GM10266 (cell line): Measurements from ENCODE around the gene RAC2.
"Not testable (repeated sequence)": the region's sequence is repeated elsewhere in the genome, so short reads cannot be mapped to it uniquely, and the experiment has no call there.

ENCODE experiments used
- DNase-seq: peaks from one replicate; pipeline ENCODE4 v3.0.0; 2012; ENCODE audit errors: extremely low spot score
- TF ChIP-seq, protein P1 (sequence below): IDR thresholded peaks from 2 replicates; pipeline ENCODE4 v1.5.1; 2012; ENCODE audit warnings: mild to moderate bottlenecking, low read depth; ENCODE audit not compliant: control insufficient read depth, insufficient read depth; ENCODE audit errors: missing control alignments

Gene RAC2

DNA sequence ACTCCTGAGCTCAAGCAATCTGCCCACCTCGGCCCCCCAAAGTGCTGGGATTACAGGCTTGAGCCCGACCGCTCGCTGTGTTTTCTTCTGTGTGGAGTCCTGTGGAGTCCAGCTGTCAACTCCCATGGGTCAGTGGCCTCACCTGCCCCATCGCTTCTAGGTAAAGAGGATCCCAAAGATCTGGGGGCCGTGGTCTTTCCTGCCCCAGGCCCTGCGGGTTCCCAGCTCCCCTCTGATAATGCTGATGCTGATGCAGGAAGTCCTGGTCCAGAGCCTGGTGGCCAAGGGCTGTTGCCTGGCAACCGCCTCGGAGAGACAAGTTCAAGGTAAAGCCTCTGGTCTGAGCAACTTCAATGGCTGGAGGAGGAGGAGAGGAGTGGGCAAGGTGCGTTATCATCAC, 41.4 kb downstream of the RAC2 start:
- TF ChIP-seq, protein P1, sequence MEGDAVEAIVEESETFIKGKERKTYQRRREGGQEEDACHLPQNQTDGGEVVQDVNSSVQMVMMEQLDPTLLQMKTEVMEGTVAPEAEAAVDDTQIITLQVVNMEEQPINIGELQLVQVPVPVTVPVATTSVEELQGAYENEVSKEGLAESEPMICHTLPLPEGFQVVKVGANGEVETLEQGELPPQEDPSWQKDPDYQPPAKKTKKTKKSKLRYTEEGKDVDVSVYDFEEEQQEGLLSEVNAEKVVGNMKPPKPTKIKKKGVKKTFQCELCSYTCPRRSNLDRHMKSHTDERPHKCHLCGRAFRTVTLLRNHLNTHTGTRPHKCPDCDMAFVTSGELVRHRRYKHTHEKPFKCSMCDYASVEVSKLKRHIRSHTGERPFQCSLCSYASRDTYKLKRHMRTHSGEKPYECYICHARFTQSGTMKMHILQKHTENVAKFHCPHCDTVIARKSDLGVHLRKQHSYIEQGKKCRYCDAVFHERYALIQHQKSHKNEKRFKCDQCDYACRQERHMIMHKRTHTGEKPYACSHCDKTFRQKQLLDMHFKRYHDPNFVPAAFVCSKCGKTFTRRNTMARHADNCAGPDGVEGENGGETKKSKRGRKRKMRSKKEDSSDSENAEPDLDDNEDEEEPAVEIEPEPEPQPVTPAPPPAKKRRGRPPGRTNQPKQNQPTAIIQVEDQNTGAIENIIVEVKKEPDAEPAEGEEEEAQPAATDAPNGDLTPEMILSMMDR = no peak
- DNase-seq = no peak

DNA sequence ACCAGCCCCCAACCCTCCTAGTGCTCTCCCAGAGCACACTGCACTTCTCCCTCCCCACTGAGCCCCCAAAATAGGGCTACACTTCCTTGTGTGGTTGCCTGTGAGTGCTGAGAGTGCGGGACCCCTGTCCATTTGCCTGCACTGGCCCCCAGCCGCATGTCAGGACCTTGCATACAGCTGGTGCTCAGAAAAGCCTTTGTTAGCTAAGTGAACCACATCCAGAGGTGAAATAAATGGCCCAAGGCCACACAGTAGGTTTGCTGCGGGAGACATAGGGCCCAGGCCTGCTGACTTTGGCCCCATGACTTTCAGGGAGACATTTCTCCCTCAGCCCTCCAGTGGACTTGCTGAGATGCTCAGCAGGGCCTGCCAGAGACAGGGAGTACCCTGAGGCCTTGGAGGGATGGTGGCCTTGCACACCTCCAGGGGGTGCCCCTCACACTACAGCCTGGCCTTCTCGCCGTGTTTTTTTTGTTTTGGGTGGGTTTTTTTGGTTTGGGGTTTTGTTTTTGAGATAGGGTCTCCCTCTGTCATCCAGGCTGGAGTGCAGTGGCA, 42.0 kb downstream of the RAC2 start:
- TF ChIP-seq, protein P1 = no peak
- DNase-seq = no peak

DNA sequence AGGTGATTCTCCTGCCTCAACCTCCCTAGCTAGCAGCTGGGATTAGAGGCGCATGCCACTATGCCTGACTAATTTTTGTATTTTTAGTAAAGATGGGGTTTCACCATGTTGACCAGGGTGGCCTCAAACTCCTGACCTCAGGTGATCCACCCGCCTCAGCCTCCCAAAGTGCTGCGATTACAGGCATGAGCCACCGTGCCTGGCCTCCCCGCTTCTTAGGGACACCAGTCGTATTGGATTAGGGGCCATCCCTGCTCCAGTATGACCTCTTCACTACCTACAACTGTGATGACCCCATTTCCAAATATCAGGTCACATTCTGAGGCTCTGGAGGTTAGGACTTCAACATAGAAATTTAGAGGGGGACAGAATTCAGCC, 42.6 kb downstream of the RAC2 start:
- not testable (repeated sequence) for DNase-seq

DNA sequence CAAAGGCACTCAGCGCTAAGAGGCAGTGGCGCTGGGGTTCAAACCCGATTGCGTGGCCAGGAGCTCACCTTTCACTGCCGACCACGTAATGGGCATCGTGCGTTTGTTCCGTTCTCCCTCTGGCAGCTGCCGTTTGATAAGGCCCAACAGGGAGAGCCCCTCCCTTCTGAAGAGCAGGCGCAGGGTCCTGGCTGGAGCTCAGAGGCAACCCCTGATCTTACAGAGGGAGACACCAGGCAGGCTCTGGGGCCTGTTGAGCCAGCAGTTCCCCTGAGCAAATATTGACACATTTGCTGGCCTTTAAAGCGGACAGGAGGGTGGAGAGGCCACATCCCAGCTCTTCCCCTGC, 44.3 kb downstream of the RAC2 start:
- TF ChIP-seq, protein P1 = no peak
- DNase-seq = no peak

DNA sequence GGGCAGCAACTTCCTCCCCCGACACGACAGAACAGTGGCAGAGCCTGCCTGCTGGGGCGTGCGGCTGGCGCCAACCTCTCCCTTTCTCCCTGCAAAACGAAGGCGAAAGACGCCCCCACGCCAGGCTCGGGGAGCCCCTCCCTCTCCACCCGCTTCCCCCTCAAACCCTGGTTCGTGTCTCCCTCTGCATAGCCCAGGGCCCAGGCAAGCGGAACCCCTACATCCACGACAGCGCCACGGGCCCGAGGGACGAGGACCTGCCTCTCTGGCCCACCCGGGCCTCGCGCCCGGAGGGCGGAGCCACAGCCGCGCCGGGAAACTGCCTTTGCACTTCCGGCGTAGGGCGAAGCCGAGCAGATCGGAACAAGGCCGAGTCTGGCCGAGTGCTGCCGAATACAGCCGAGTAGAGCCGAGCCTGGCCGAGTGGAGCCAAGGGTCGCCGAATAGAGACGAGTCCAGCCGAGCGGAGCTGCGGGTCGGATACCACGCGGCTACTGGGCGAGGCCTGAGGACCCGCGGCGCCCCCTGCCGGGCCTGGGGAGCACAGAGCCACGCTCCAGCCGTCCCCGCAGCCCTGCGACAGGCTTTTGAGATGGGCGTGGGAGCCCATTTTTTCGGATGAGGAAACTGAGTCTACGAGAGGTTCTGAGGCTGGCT, 44.8 kb downstream of the RAC2 start:
- TF ChIP-seq, protein P1 = peak; percentile 93
- DNase-seq = peak; percentile 98

DNA sequence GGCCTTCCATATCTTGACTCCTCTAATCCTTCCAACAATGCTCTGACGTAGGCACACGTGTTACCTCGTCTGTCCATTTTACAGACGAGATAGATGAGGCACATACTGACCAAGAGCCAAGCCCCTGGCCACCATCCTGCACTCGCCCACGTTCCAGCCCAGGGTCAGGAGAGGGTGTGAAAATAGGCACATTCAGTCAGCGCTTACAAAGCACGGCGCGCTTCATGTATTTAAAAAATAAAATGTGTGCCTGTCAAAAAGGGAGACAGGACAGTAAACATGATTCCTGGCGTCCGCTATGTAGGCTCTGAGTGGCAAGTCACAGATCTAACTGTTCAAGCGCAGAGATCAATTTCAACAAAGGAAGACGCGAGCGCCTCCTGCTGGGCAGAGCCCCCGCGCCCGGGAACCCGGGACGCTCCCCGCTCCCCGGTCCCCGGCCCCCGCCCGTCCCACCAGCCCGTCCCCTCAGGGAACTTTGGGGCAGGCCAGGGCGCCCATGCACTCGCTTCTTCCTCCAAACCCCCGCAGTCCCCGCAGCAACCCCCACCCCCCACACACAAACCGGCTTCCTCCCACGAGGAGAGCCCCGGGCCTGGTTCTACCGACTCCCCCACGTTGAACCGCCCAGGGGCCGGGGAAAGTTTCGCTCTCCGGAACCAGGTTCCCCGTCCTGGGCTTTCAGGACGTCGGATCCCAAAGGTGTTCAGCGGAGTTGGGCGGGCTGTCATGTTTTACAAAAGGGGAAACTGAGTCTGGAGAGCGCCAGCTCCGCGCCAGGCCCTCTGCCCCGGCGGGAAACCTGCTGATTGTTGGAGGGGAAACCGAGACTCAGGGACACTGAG, 45.6 kb downstream of the RAC2 start:
- TF ChIP-seq, protein P1 = peak; percentile 74
- DNase-seq = peak; percentile 87

DNA sequence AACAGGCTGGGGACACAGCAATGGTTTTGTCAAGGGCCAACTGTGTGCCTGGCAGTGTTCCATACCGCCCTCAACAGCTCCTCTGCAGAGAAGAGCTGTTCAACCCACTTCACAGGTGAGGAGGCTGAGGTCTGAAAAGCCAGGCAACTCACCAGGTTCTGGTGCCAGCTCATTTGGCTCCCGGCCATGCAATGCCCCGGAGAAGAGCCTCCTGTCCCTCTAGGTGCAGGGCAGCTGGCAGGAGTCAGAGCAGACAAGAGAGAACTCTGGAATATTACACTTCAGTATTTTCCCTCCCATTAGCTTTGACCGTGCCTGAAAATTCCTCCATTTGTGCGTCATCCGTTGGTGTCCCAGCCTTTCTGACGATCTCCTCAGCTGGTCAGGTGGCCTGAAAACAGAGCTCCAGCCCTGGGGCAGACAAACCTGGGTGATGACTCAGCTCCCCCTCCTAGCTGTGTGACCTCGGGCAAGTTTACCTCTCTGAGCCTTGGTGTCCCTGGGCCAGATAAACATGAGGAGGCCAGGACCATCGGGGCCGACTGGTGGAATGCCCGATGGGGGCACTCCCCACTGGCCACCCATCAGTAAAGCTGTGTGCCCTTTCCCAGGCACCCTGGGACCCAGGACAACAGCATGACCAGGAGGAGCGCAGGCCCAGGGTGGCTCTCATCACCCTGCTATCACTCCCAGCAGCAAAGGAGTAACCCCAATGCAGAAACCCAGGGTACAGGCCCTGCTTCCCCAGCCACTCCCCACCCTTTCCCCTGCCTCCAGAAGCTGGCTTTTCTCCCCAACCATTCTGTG, 46.4 kb downstream of the RAC2 start:
- no peak for DNase-seq

More for the DNA sequence above, 46.4 kb downstream of the RAC2 start:
- TF ChIP-seq, protein P1 = no peak
